NCI-H2107 (cell line): ENCODE measurements around the gene TAGLN.
"Not testable (repeated sequence)": the region's sequence is repeated elsewhere in the genome, so short reads cannot be mapped to it uniquely, and the experiment has no call there.

Experiments used
- DNase-seq: peaks from one replicate; lab custom pipeline; 2025; lab: John Stamatoyannopoulos, UW

The TAGLN gene

DNA sequence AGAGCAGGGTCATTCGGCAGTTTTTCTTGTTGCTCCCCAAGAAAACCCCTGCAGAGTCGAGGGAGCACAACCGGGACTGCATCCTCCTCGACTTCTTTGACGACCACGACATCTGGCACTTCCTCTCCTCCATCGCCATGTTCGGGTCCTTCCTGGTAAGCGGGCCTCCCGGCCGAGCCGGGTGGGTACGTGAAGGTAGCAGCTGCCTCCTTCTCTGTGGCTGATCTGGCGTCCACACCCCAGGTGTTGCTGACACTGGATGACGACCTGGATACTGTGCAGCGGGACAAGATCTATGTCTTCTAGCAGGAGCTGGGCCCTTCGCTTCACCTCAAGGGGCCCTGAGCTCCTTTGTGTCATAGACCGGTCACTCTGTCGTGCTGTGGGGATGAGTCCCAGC lies 3.4 kb upstream of the TAGLN start:
- no peak for DNase-seq

DNA sequence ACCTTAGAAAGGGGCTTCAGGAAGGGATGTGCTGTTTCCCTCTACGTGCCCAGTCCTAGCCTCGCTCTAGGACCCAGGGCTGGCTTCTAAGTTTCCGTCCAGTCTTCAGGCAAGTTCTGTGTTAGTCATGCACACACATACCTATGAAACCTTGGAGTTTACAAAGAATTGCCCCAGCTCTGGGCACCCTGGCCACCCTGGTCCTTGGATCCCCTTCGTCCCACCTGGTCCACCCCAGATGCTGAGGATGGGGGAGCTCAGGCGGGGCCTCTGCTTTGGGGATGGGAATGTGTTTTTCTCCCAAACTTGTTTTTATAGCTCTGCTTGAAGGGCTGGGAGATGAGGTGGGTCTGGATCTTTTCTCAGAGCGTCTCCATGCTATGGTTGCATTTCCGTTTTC lies 2.2 kb upstream of the TAGLN start:
- DNase-seq: no peak

GRCh38 chr11:117197516-117198456 lies 1.4 kb upstream of the TAGLN start:
- DNase-seq: no peak

- no peak for DNase-seq
Observed at GRCh38 chr11:117198613-117199012, 557 bp upstream of the TAGLN start.

DNA sequence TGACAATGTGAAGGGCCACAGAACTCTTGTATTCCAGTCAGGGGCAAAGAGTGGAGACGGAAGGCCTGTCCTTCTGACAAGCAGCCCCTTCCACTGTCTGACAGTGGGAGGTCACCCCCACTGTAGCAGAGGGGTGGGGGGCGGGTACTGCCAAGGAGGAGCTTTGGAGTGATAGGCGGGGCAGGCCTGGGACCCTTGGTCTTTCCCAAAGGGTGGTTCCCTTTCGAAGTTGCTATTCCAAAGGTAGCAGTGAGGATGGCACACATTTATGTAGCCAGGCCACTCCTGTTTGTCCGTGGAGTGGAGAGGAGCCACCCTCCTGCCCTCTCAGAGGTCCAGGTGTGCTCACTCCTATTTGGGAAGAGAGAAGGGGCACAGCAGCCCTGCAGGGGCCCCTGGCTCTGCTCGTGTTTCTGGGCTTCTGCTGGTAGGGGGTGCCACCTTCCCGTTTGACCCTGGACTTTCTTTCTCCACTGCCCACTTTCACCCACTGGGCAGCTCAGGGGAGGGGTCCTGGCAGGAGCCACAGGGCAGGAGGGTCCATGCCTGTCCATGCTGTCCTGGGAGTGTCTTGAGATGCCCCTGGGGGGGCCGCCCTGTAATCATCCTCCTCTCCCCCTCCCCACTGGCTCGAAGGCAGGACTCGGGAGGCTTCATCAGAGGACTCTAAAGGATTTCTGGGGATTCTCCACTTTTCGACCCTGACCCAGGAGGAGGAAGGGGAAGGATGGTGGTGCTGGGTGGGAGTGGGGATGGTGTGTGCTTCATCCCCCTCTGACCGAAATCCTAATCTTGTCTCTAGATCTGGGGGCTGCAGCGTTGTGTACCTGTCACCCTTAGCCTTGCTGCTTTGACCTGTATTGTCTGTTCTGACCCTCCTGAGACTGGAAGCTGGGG lies 994 bp downstream of the TAGLN start:
- DNase-seq: no peak

DNA sequence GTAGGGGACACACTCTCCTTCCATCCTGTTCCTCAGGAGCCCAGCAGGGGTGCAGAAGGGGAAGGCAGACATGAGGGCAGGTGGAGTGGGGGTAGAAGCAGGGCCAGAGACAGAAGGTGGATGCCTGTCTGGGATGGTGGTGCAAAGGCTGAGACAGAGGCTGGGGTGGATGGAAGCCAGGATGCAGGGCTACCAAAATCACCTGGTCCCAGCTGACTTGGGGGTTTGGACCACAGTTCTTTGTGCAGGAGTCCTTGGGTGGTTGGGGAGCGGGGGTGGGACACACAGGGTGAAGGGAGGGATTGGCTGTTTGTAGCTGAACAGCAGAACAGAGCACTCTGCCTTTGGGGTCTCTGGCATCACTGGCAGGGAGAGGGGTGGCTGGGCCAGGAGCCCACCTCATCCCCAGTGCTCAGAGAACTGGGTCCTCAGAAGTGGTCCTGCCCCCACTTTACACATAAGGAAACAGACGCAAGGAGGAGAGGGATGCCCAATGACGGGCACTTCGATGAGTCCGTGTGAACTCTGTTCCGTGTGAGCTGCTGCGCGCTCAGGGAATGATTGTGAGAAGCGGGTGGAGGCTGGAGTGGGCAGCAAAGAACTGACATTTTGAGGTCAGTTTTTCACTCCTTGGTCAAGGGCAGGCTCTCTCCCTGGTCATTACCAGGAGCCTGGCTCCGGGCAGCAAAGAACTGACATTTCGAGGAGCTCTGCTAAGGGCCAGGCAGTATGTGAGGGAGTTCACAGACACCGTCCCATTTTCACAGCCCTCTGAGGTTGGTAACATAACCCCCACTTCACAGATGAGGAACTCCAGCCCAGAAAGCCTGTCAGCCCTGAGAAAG lies 1.9 kb downstream of the TAGLN start:
- DNase-seq: no peak

DNA sequence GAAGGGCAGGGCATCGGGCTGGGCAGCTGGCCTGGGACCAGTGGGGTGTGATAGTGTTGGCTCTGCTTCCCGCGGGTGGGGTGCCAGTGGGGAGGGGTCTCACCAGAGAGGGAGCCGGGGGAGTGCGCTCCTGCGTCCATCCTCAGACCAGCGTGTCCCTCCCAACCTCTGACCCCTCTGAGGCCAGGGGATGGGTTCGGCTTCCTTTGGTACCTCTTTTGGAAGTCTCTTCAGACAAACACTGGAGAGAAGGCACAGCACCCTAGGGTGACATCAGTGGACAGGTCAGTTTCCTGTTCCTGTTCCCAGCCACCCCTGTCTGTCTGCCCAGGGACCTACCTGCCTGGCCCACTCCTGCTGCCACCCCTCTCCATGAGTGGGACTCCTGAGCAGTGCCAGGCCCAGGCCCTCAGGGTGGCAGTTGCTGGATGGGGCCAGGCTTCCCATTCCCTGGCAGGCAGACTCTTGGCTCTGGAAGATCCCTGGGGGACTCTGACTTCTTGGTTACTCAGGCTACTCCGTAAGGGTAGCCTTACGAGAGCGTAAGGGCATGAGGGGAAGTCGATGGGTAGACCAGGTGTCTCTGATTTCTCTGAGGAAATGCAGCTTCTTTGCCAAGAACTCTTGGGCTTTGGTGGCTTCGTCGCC lies 2.6 kb downstream of the TAGLN start:
- DNase-seq: no peak

- no peak for DNase-seq
Observed at GRCh38 chr11:117202386-117203068, 3.4 kb downstream of the TAGLN start.

GRCh38 chr11:117203069-117203407 lies 3.9 kb downstream of the TAGLN start:
- no peak for DNase-seq

DNA sequence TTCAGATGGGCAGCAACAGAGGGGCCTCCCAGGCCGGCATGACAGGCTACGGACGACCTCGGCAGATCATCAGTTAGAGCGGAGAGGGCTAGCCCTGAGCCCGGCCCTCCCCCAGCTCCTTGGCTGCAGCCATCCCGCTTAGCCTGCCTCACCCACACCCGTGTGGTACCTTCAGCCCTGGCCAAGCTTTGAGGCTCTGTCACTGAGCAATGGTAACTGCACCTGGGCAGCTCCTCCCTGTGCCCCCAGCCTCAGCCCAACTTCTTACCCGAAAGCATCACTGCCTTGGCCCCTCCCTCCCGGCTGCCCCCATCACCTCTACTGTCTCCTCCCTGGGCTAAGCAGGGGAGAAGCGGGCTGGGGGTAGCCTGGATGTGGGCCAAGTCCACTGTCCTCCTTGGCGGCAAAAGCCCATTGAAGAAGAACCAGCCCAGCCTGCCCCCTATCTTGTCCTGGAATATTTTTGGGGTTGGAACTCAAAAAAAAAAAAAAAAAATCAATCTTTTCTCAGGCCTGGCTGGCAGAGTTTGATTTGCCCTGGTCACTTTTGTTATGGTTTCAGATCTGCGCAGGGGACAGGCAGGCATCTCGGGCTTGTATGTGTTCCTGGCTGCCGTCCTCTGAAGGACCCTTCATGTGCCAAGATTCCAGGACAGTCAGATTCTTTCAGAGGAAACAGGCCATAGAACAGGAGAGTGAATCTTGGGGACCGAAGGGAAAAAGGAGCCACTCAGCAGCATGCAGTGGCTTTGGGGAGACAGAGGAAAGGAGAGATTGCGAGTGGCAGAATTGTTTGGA lies 5.3 kb downstream of the TAGLN start:
- DNase-seq: no peak

DNA sequence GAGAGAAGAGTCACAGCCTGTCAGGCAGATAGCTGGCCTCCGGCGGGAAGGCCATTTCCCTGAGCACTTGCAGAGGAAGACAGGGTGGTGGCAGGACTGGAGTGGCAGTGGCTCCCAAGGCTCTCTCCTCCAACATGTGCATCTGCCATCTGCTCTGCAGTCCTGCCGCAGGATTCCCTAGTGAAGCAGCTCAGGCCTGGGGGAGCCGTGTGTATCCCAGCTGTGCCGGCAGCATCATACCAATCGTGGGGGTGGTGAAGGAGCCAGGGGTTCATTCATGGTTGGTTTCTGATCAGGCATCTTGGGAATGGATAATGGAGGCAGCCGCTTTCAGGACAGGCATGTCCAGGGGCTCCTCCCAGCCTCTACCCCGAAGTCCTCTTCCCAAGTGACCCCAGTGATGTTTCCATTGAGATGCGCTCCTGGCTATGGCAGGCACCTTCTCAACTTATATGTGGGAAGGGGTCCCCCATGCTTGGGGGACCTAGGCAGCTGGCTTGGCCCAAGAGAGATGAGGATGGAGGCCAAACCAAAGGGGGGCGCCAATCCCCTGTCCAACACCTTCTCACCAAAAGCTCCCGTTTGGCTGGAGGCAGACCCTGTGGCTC lies 6.1 kb downstream of the TAGLN start:
- no peak for DNase-seq

GRCh38 chr11:117206111-117206510 lies 6.9 kb downstream of the TAGLN start:
- DNase-seq: not testable (repeated sequence)

DNA sequence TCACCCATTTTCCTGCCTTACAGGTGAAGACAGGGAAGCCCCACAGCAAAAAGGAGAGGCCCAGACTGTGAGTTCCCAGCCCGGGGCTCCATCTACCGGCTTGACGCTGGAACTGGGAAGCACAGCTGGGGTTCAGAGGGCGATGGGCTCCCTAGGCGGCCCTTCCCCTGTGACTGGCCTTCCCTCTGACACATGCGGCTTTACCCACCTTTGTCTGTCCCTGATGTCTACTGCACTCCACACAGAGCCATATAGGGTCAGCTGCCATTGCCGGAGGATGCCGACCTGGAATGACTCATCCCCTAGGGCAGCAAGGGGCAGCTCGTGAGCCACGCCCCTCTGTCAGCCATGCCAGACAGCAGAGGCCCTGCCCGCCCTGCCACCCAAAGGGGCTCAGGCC lies 7.7 kb downstream of the TAGLN start:
- DNase-seq: not testable (repeated sequence)

GRCh38 chr11:117207481-117207880 lies 8.3 kb downstream of the TAGLN start:
- DNase-seq: not testable (repeated sequence)

- DNase-seq: not testable (repeated sequence)
Observed at GRCh38 chr11:117208710-117209109, 9.5 kb downstream of the TAGLN start.

DNA sequence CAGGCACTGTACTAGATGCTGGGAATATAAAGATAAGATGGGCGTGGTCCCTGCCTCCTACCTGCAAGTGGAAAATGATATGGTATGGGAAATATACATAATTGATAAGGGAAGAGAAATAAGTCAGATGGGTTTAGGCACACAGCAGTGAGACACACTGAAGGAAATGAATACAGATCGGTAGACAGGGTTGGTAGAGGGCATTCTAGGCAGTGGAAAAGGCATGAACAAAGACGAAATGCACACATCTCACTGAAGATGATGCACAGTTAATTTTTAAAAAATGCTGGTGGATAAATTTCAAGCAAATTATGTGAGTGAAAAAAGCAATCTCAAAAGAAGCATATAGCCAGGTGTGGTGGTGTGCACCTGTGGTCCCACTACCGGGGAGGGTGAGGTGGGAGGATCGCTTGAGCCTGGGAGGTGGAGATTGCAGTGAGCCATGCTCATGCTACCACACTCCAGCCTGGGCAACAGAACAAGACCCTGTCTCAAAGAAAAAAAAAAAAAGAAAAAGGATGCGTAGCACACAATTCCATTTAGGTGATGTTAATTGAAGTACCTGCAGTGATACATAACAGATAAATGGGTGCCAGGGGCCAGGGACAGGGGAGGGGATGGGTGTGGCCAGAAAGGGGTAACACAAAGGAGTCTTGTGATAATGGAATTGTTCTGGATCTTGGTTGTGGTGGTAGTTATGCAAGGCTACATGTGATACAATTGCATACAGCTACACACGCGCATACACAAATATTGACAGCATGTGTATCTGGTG lies 10.4 kb downstream of the TAGLN start:
- DNase-seq: not testable (repeated sequence)

GRCh38 chr11:117210620-117211019 lies 11.4 kb downstream of the TAGLN start:
- no peak for DNase-seq

DNA sequence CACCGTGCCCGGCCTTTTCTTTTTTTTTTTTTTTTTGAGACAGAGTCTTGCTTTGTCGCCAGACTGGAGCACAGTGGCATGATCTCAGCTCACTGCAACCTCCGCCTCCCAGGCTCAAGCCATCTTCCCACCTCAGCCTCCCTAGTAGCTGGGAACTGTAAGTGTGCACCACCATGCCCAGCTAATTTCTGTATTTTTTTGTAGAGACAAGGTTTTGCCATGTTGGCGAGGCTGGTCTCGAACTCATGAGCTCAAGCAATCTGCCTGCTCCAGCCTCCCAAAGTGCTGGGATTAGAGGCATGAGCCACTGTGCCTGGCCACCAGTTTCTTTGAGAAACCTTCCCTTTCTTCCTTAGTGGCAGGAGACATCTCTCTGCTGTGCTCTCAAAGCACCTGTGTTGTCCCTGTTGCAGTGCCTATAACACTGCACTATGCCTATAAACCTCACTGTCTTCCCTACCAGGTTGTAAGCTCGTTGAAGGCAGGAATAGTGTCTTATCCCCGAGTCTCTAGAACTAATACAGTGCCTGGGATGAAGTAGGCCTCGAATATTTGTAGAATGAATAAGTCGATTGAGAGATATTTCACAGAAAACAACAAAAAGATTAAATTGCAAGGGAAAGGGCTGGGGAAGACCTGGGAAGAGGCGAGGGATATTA lies 13.7 kb downstream of the TAGLN start:
- DNase-seq: no peak
